ENCODE data around the gene TES. TPM values are rescaled to one million over a fixed set of nuclear protein-coding genes. Genes with fewer than 3 reads are reported as not detected.

Gene TES
- total RNA-seq, 1 donor from 2014 or later: 33.9 TPM

- H3K36me3 ChIP-seq (ENCODE audit: control insufficient read depth in 3 of 3, insufficient read depth in 3 of 3, low read length in 3 of 3): no peaks in the 10 kb centered on the region
- H3K4me3 ChIP-seq (ENCODE audit: low read length in 3 of 3): no peak overlapping the region
- H3K27me3 ChIP-seq (ENCODE audit: control insufficient read depth in 3 of 3, insufficient read depth in 3 of 3, low read length in 3 of 3): no peaks in the 10 kb centered on the region
- H3K9me3 ChIP-seq (ENCODE audit: control insufficient read depth in 3 of 3, low read length in 3 of 3): no peaks in the 10 kb centered on the region
- H3K4me1 ChIP-seq (ENCODE audit: control insufficient read depth in 3 of 3, insufficient read depth in 3 of 3, low read length in 3 of 3): peaks cover 0 to 6% (median 0%) of the 10 kb centered on the region in 3 donors
- no peak overlapping the region for H3K27ac ChIP-seq (ENCODE audit: low read depth, low read length)
- no peak overlapping the region for H3K9ac ChIP-seq (ENCODE audit: low read depth in 1 of 3, low read length in 3 of 3)
These were observed 8.4 kb downstream of the TES start for GRCh38 chr7:116218747-116219146.

GRCh38 chr7:116219288-116219687 lies 8.9 kb downstream of the TES start:
- Histone ChIP-seq H3K36me3 (ENCODE audit: control insufficient read depth in 3 of 3, insufficient read depth in 3 of 3, low read length in 3 of 3) (no peaks in the 10 kb centered on the region), H3K27me3 (ENCODE audit: control insufficient read depth in 3 of 3, insufficient read depth in 3 of 3, low read length in 3 of 3) (no peaks in the 10 kb centered on the region), H3K27ac (ENCODE audit: low read depth, low read length) (no peak overlapping the region), H3K4me3 (ENCODE audit: low read length in 3 of 3) (no peak overlapping the region), H3K9ac (ENCODE audit: low read depth in 1 of 3, low read length in 3 of 3) (no peak overlapping the region), H3K9me3 (ENCODE audit: control insufficient read depth in 3 of 3, low read length in 3 of 3) (no peaks in the 10 kb centered on the region), H3K4me1 (ENCODE audit: control insufficient read depth in 3 of 3, insufficient read depth in 3 of 3, low read length in 3 of 3) (peaks cover 0 to 4% (median 0%) of the 10 kb centered on the region in 3 donors)

- H3K27ac ChIP-seq (ENCODE audit: low read depth, low read length): no peak overlapping the region
- H3K9ac ChIP-seq (ENCODE audit: low read depth in 1 of 3, low read length in 3 of 3): no peak overlapping the region
- H3K9me3 ChIP-seq (ENCODE audit: control insufficient read depth in 3 of 3, low read length in 3 of 3): no peaks in the 10 kb centered on the region
- H3K4me1 ChIP-seq (ENCODE audit: control insufficient read depth in 3 of 3, insufficient read depth in 3 of 3, low read length in 3 of 3): peaks cover 0 to 2% (median 0%) of the 10 kb centered on the region in 3 donors
- H3K4me3 ChIP-seq (ENCODE audit: low read length in 3 of 3): no peak overlapping the region
- H3K27me3 ChIP-seq (ENCODE audit: control insufficient read depth in 3 of 3, insufficient read depth in 3 of 3, low read length in 3 of 3): no peaks in the 10 kb centered on the region
- no peaks in the 10 kb centered on the region for H3K36me3 ChIP-seq (ENCODE audit: control insufficient read depth in 3 of 3, insufficient read depth in 3 of 3, low read length in 3 of 3)
These were observed 9.5 kb downstream of the TES start for GRCh38 chr7:116219834-116220233.

- no peaks in the 10 kb centered on the region for H3K27me3 ChIP-seq (ENCODE audit: control insufficient read depth in 3 of 3, insufficient read depth in 3 of 3, low read length in 3 of 3)
- no peak overlapping the region for H3K4me3 ChIP-seq (ENCODE audit: low read length in 3 of 3)
- peaks cover 0 to 5% (median 0%) of the 10 kb centered on the region in 3 donors for H3K4me1 ChIP-seq (ENCODE audit: control insufficient read depth in 3 of 3, insufficient read depth in 3 of 3, low read length in 3 of 3)
- no peak overlapping the region for H3K9ac ChIP-seq (ENCODE audit: low read depth in 1 of 3, low read length in 3 of 3)
- no peaks in the 10 kb centered on the region for H3K9me3 ChIP-seq (ENCODE audit: control insufficient read depth in 3 of 3, low read length in 3 of 3)
- no peak overlapping the region for H3K27ac ChIP-seq (ENCODE audit: low read depth, low read length)
- H3K36me3 ChIP-seq (ENCODE audit: control insufficient read depth in 3 of 3, insufficient read depth in 3 of 3, low read length in 3 of 3): no peaks in the 10 kb centered on the region
These were observed 12.2 kb downstream of the TES start for GRCh38 chr7:116222501-116222900.

GRCh38 chr7:116223588-116223987 lies 13.2 kb downstream of the TES start:
- Histone ChIP-seq H3K4me1 (ENCODE audit: control insufficient read depth in 3 of 3, insufficient read depth in 3 of 3, low read length in 3 of 3) (peaks cover 0 to 2% (median 0%) of the 10 kb centered on the region in 3 donors), H3K27ac (ENCODE audit: low read depth, low read length) (no peak overlapping the region)

GRCh38 chr7:116224492-116225098 lies 14.3 kb downstream of the TES start:
- Histone ChIP-seq H3K36me3 (ENCODE audit: control insufficient read depth in 3 of 3, insufficient read depth in 3 of 3, low read length in 3 of 3) (no peaks in the 10 kb centered on the region), H3K9ac (ENCODE audit: low read depth in 1 of 3, low read length in 3 of 3) (no peak overlapping the region), H3K4me1 (ENCODE audit: control insufficient read depth in 3 of 3, insufficient read depth in 3 of 3, low read length in 3 of 3) (peaks cover 0 to 2% (median 0%) of the 10 kb centered on the region in 3 donors), H3K27me3 (ENCODE audit: control insufficient read depth in 3 of 3, insufficient read depth in 3 of 3, low read length in 3 of 3) (no peaks in the 10 kb centered on the region), H3K4me3 (ENCODE audit: low read length in 3 of 3) (no peak overlapping the region), H3K9me3 (ENCODE audit: control insufficient read depth in 3 of 3, low read length in 3 of 3) (no peaks in the 10 kb centered on the region), H3K27ac (ENCODE audit: low read depth, low read length) (no peak overlapping the region)

More at GRCh38 chr7:116223588-116223987, 13.2 kb downstream of the TES start:
- Histone ChIP-seq H3K9ac (ENCODE audit: low read depth in 1 of 3, low read length in 3 of 3) (no peak overlapping the region), H3K4me3 (ENCODE audit: low read length in 3 of 3) (no peak overlapping the region), H3K9me3 (ENCODE audit: control insufficient read depth in 3 of 3, low read length in 3 of 3) (no peaks in the 10 kb centered on the region), H3K27me3 (ENCODE audit: control insufficient read depth in 3 of 3, insufficient read depth in 3 of 3, low read length in 3 of 3) (no peaks in the 10 kb centered on the region), H3K36me3 (ENCODE audit: control insufficient read depth in 3 of 3, insufficient read depth in 3 of 3, low read length in 3 of 3) (no peaks in the 10 kb centered on the region)

GRCh38 chr7:116225860-116226259 lies 15.5 kb downstream of the TES start:
- no peak overlapping the region for H3K9ac ChIP-seq (ENCODE audit: low read depth in 1 of 3, low read length in 3 of 3)
- H3K4me3 ChIP-seq (ENCODE audit: low read length in 3 of 3): no peak overlapping the region
- no peaks in the 10 kb centered on the region for H3K27me3 ChIP-seq (ENCODE audit: control insufficient read depth in 3 of 3, insufficient read depth in 3 of 3, low read length in 3 of 3)
- H3K36me3 ChIP-seq (ENCODE audit: control insufficient read depth in 3 of 3, insufficient read depth in 3 of 3, low read length in 3 of 3): no peaks in the 10 kb centered on the region
- H3K9me3 ChIP-seq (ENCODE audit: control insufficient read depth in 3 of 3, low read length in 3 of 3): no peaks in the 10 kb centered on the region
- peaks cover 4 to 12% (median 8%) of the 10 kb centered on the region in 3 donors for H3K4me1 ChIP-seq (ENCODE audit: control insufficient read depth in 3 of 3, insufficient read depth in 3 of 3, low read length in 3 of 3)
- no peak overlapping the region for H3K27ac ChIP-seq (ENCODE audit: low read depth, low read length)

GRCh38 chr7:116226664-116227063 lies 16.3 kb downstream of the TES start:
- H3K27me3 ChIP-seq (ENCODE audit: control insufficient read depth in 3 of 3, insufficient read depth in 3 of 3, low read length in 3 of 3): no peaks in the 10 kb centered on the region
- H3K9me3 ChIP-seq (ENCODE audit: control insufficient read depth in 3 of 3, low read length in 3 of 3): no peaks in the 10 kb centered on the region
- H3K36me3 ChIP-seq (ENCODE audit: control insufficient read depth in 3 of 3, insufficient read depth in 3 of 3, low read length in 3 of 3): no peaks in the 10 kb centered on the region
- H3K4me3 ChIP-seq (ENCODE audit: low read length in 3 of 3): no peak overlapping the region
- H3K4me1 ChIP-seq (ENCODE audit: control insufficient read depth in 3 of 3, insufficient read depth in 3 of 3, low read length in 3 of 3): peaks cover 4 to 14% (median 9%) of the 10 kb centered on the region in 3 donors
- no peak overlapping the region for H3K9ac ChIP-seq (ENCODE audit: low read depth in 1 of 3, low read length in 3 of 3)
- H3K27ac ChIP-seq (ENCODE audit: low read depth, low read length): no peak overlapping the region

GRCh38 chr7:116227678-116228239 lies 17.4 kb downstream of the TES start:
- H3K4me1 ChIP-seq (ENCODE audit: control insufficient read depth in 3 of 3, insufficient read depth in 3 of 3, low read length in 3 of 3): peaks cover 4 to 18% (median 9%) of the 10 kb centered on the region in 3 donors
- no peak overlapping the region for H3K4me3 ChIP-seq (ENCODE audit: low read length in 3 of 3)
- no peak overlapping the region for H3K9ac ChIP-seq (ENCODE audit: low read depth in 1 of 3, low read length in 3 of 3)
- H3K27me3 ChIP-seq (ENCODE audit: control insufficient read depth in 3 of 3, insufficient read depth in 3 of 3, low read length in 3 of 3): no peaks in the 10 kb centered on the region
- H3K27ac ChIP-seq (ENCODE audit: low read depth, low read length): no peak overlapping the region
- no peaks in the 10 kb centered on the region for H3K9me3 ChIP-seq (ENCODE audit: control insufficient read depth in 3 of 3, low read length in 3 of 3)
- no peaks in the 10 kb centered on the region for H3K36me3 ChIP-seq (ENCODE audit: control insufficient read depth in 3 of 3, insufficient read depth in 3 of 3, low read length in 3 of 3)

GRCh38 chr7:116228241-116228640 lies 17.9 kb downstream of the TES start:
- Histone ChIP-seq H3K4me3 (ENCODE audit: low read length in 3 of 3) (no peak overlapping the region), H3K4me1 (ENCODE audit: control insufficient read depth in 3 of 3, insufficient read depth in 3 of 3, low read length in 3 of 3) (peaks cover 4 to 18% (median 9%) of the 10 kb centered on the region in 3 donors), H3K36me3 (ENCODE audit: control insufficient read depth in 3 of 3, insufficient read depth in 3 of 3, low read length in 3 of 3) (no peaks in the 10 kb centered on the region), H3K27ac (ENCODE audit: low read depth, low read length) (no peak overlapping the region), H3K9ac (ENCODE audit: low read depth in 1 of 3, low read length in 3 of 3) (no peak overlapping the region), H3K9me3 (ENCODE audit: control insufficient read depth in 3 of 3, low read length in 3 of 3) (no peaks in the 10 kb centered on the region), H3K27me3 (ENCODE audit: control insufficient read depth in 3 of 3, insufficient read depth in 3 of 3, low read length in 3 of 3) (no peaks in the 10 kb centered on the region)

Data from skeletal muscle tissue (tissue), 4 donors.